ENCODE results near the gene NDST4.

Gene NDST4

GRCh38 chr4:114815760-114816159 is 297.7 kb downstream of the NDST4 start:
- H3K4me3 ChIP-seq (replicated peaks; ENCODE audit: low read depth, low read length), result no peak overlapping the region
- TF ChIP-seq, protein P1, sequence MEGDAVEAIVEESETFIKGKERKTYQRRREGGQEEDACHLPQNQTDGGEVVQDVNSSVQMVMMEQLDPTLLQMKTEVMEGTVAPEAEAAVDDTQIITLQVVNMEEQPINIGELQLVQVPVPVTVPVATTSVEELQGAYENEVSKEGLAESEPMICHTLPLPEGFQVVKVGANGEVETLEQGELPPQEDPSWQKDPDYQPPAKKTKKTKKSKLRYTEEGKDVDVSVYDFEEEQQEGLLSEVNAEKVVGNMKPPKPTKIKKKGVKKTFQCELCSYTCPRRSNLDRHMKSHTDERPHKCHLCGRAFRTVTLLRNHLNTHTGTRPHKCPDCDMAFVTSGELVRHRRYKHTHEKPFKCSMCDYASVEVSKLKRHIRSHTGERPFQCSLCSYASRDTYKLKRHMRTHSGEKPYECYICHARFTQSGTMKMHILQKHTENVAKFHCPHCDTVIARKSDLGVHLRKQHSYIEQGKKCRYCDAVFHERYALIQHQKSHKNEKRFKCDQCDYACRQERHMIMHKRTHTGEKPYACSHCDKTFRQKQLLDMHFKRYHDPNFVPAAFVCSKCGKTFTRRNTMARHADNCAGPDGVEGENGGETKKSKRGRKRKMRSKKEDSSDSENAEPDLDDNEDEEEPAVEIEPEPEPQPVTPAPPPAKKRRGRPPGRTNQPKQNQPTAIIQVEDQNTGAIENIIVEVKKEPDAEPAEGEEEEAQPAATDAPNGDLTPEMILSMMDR (IDR thresholded peaks at IDR 0.05; ENCODE audit: low read length, missing control alignments), result no peak
- no peak for DNase-seq (ENCODE audit: low read depth)

DNA sequence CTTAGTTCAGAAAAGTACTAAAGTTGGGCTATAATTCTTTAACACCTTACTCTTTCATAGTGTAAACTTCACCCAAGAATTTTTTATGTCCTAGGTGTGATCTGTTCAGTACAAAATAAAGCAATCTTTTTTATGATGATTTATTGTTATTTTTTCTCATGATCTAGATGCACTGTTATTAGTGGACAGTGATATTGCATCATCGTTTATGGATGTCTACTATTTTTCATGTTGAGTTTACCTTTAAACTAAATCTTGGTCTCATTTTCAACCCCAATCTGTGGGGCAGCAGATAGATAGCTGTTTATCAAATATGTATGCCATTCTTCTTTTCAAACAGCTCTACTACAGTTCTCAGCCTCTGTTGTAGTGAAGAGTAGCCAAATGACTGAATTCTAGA is 299.5 kb downstream of the NDST4 start:
- TF ChIP-seq, protein P1 (IDR thresholded peaks at IDR 0.05; ENCODE audit: low read length, missing control alignments), result no peak
- H3K4me3 ChIP-seq (replicated peaks; ENCODE audit: low read depth, low read length), result no peak overlapping the region
- DNase-seq (ENCODE audit: low read depth), result no peak

- TF ChIP-seq, protein P1 (IDR thresholded peaks at IDR 0.05; ENCODE audit: low read length, missing control alignments), result no peak
- no peak overlapping the region for H3K4me3 ChIP-seq (replicated peaks; ENCODE audit: low read depth, low read length)
- DNase-seq (ENCODE audit: low read depth), result no peak
Measured at GRCh38 chr4:114811564-114812301, 301.7 kb downstream of the NDST4 start.

DNA sequence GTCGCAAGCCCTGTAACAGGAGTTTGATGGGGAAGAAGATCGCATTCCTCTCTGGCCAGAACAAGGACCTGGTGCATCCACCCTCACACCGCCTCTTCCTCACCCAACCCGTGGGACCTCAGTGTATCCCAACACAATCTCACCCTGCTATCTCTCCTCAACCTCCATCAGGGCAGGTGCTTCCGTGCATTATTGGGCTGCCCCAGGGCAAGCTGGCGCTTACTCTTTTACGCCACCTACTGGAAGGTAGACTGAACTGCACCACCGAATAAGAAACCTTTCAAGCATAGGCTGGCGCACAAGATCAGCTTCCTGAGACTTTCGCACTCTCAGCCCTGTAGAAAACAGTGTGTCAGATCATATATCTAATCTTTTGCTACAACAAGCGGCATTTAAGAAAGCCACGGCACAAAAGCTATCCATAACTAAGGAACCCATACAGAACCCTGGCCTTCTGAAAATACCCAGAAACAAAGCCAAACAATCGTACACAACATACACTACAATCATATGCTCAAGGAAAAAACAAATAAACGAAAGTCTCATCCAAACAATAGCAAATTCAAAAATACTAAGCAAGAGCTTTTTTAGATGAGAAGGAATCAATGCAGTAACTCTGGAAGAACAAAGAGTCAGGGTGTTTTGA is 305.5 kb downstream of the NDST4 start:
- peak; percentile 13 for DNase-seq (ENCODE audit: low read depth)
- TF ChIP-seq, protein P1 (IDR thresholded peaks at IDR 0.05; ENCODE audit: low read length, missing control alignments), result peak; percentile 66
- no peak overlapping the region for H3K4me3 ChIP-seq (replicated peaks; ENCODE audit: low read depth, low read length)

DNA sequence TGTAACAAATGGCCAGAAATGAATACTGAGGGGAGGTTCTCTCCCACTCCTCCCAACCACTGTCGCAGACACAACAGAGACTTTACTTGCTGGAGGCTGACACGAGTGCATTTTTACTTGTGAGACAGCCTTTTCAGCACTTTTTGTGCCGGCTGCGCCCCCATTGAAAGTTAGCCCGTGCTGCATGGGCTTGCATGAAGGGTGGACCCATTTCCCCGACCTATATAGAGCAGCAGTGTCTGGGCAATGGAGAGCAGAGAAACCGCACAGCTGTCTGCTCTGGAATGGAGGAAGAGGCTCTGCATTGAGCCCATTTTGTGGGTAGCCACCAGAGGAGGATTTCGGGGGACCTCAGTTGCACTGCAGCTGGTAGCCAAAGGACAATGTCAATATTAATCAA is 306.1 kb downstream of the NDST4 start:
- DNase-seq (ENCODE audit: low read depth), result no peak
- TF ChIP-seq, protein P1 (IDR thresholded peaks at IDR 0.05; ENCODE audit: low read length, missing control alignments), result no peak
- H3K4me3 ChIP-seq (replicated peaks; ENCODE audit: low read depth, low read length), result no peak overlapping the region

GRCh38 chr4:114791976-114792375 is 321.4 kb downstream of the NDST4 start:
- DNase-seq (ENCODE audit: low read depth), result no peak
- TF ChIP-seq, protein P1 (IDR thresholded peaks at IDR 0.05; ENCODE audit: low read length, missing control alignments), result no peak
- H3K4me3 ChIP-seq (replicated peaks; ENCODE audit: low read depth, low read length), result no peak overlapping the region
